Measurements from ENCODE around the gene ZC3H18. TPM values are rescaled to one million over a fixed set of nuclear protein-coding genes. Genes with fewer than 3 reads are reported as not detected.

Gene ZC3H18
- total and polyA plus RNA-seq, 10 of the 15 experiments (the other 5 are each of a cell fraction or from before 2014, with no cell fraction given), result 1.0 to 58.3 (median 22.4) TPM

DNA sequence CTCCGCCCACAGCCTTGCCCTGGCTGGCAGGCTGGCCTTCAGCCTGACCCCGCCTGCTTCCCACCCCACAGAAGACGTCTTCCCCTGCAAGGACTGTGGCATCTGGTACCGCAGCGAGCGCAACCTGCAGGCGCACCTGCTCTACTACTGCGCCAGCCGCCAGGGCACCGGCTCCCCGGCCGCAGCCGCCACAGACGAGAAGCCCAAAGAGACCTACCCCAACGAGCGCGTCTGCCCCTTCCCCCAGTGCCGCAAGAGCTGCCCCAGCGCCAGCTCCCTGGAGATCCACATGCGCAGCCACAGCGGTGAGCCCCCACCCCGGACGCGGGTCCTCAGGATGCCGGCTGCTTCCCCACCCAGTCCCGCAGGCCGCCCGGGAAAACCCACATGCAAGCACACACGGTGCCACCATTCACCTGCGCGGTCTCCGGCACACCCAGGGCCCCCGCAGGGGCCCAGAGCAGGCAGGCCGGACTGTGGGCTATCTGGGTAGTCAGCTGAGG lies 38.2 kb upstream of the ZC3H18 start (continued):
- TF ChIP-seq, protein P1, sequence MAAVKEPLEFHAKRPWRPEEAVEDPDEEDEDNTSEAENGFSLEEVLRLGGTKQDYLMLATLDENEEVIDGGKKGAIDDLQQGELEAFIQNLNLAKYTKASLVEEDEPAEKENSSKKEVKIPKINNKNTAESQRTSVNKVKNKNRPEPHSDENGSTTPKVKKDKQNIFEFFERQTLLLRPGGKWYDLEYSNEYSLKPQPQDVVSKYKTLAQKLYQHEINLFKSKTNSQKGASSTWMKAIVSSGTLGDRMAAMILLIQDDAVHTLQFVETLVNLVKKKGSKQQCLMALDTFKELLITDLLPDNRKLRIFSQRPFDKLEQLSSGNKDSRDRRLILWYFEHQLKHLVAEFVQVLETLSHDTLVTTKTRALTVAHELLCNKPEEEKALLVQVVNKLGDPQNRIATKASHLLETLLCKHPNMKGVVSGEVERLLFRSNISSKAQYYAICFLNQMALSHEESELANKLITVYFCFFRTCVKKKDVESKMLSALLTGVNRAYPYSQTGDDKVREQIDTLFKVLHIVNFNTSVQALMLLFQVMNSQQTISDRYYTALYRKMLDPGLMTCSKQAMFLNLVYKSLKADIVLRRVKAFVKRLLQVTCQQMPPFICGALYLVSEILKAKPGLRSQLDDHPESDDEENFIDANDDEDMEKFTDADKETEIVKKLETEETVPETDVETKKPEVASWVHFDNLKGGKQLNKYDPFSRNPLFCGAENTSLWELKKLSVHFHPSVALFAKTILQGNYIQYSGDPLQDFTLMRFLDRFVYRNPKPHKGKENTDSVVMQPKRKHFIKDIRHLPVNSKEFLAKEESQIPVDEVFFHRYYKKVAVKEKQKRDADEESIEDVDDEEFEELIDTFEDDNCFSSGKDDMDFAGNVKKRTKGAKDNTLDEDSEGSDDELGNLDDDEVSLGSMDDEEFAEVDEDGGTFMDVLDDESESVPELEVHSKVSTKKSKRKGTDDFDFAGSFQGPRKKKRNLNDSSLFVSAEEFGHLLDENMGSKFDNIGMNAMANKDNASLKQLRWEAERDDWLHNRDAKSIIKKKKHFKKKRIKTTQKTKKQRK (IDR thresholded peaks at IDR 0.05; ENCODE audit: low read depth, low read length), result no peak
- TF ChIP-seq STAT3 (IDR thresholded peaks at IDR 0.05; ENCODE audit: low read depth, low read length) (no peak), KDM1A (IDR thresholded peaks at IDR 0.05; ENCODE audit: borderline replicate concordance) (no peak), IKZF1 (conservative IDR thresholded peaks at IDR 0.05) (no peak)
- TF ChIP-seq, protein P2, sequence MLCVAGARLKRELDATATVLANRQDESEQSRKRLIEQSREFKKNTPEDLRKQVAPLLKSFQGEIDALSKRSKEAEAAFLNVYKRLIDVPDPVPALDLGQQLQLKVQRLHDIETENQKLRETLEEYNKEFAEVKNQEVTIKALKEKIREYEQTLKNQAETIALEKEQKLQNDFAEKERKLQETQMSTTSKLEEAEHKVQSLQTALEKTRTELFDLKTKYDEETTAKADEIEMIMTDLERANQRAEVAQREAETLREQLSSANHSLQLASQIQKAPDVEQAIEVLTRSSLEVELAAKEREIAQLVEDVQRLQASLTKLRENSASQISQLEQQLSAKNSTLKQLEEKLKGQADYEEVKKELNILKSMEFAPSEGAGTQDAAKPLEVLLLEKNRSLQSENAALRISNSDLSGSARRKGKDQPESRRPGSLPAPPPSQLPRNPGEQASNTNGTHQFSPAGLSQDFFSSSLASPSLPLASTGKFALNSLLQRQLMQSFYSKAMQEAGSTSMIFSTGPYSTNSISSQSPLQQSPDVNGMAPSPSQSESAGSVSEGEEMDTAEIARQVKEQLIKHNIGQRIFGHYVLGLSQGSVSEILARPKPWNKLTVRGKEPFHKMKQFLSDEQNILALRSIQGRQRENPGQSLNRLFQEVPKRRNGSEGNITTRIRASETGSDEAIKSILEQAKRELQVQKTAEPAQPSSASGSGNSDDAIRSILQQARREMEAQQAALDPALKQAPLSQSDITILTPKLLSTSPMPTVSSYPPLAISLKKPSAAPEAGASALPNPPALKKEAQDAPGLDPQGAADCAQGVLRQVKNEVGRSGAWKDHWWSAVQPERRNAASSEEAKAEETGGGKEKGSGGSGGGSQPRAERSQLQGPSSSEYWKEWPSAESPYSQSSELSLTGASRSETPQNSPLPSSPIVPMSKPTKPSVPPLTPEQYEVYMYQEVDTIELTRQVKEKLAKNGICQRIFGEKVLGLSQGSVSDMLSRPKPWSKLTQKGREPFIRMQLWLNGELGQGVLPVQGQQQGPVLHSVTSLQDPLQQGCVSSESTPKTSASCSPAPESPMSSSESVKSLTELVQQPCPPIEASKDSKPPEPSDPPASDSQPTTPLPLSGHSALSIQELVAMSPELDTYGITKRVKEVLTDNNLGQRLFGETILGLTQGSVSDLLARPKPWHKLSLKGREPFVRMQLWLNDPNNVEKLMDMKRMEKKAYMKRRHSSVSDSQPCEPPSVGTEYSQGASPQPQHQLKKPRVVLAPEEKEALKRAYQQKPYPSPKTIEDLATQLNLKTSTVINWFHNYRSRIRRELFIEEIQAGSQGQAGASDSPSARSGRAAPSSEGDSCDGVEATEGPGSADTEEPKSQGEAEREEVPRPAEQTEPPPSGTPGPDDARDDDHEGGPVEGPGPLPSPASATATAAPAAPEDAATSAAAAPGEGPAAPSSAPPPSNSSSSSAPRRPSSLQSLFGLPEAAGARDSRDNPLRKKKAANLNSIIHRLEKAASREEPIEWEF (IDR thresholded peaks at IDR 0.05; ENCODE audit: insufficient replicate concordance, low read depth, low read length), result no peak

Measured in GM12878 (cell line).